DOHH2 (cell line): ENCODE measurements around the gene MARS1.

Experiments used
- H3F3A ChIP-seq: fragments of 200-600 bp; sonication (generic), shearing (Covaris generic); 2 replicates; pipeline ENCODE4 v1.6.0; 2016; ENCODE audit warnings: antibody characterized with exemption, mild to moderate bottlenecking; ENCODE audit not compliant: control insufficient read depth, insufficient read depth
- H3K27ac ChIP-seq: fragments of 200-600 bp; sonication (generic); 2 replicates; pipeline ENCODE4 v1.5.1; 2014; ENCODE audit warnings: low read depth, mild to moderate bottlenecking, low read length, moderate library complexity
- H3K27me3 ChIP-seq: fragments of 200-600 bp; sonication (generic); 2 replicates; pipeline ENCODE4 v1.6.1; 2014; ENCODE audit warnings: mild to moderate bottlenecking, low read length, mixed read lengths; ENCODE audit not compliant: control insufficient read depth
- H3K36me3 ChIP-seq: fragments of 200-600 bp; sonication (generic); 2 replicates; pipeline ENCODE4 v1.6.1; 2014; ENCODE audit warnings: mild to moderate bottlenecking, low read length, moderate library complexity, mixed read lengths; ENCODE audit not compliant: control insufficient read depth
- H3K4me1 ChIP-seq: fragments of 200-600 bp; sonication (generic); 2 replicates; pipeline ENCODE4 v1.6.1; 2014; ENCODE audit warnings: mild to moderate bottlenecking, low read length, mixed read lengths; ENCODE audit not compliant: control insufficient read depth
- H3K4me2 ChIP-seq: fragments of 200-600 bp; sonication (generic); 2 replicates; pipeline ENCODE4 v1.6.0; 2014; ENCODE audit warnings: mild to moderate bottlenecking, low read length, moderate library complexity
- H3K4me3 ChIP-seq: fragments of 200-600 bp; sonication (generic); 2 replicates; pipeline ENCODE4 v1.5.1; 2014; ENCODE audit warnings: mild to moderate bottlenecking, low read length, mixed read lengths
- H3K79me2 ChIP-seq: fragments of 200-600 bp; sonication (generic); 2 replicates; pipeline ENCODE4 v1.6.1; 2014; ENCODE audit warnings: mild to moderate bottlenecking, low read length, mixed read lengths; ENCODE audit not compliant: control insufficient read depth
- H3K9me2 ChIP-seq: fragments of 200-600 bp; sonication (generic); replicated peaks from 2 replicates; pipeline ENCODE4 v1.6.1; 2014; ENCODE audit warnings: mild to moderate bottlenecking, low read length, mixed read lengths; ENCODE audit not compliant: control insufficient read depth
- H3K9me3 ChIP-seq: fragments of 200-600 bp; sonication (generic); 2 replicates; pipeline ENCODE4 v1.6.1; 2014; ENCODE audit warnings: antibody characterized with exemption, low read length, mixed read lengths; ENCODE audit not compliant: control insufficient read depth, insufficient read depth
- H4K20me1 ChIP-seq: fragments of 200-600 bp; sonication (generic); 2 replicates; pipeline ENCODE4 v1.6.0; 2014; ENCODE audit warnings: low read depth, mild to moderate bottlenecking, antibody characterized with exemption, low read length, moderate library complexity; ENCODE audit not compliant: control insufficient read depth, insufficient read depth
- EZH2phosphoT487 ChIP-seq: fragments of 200-600 bp; sonication (generic); IDR thresholded peaks from 2 replicates; pipeline ENCODE4 v1.6.1; 2017; ENCODE audit warnings: borderline replicate concordance, mild to moderate bottlenecking, antibody characterized with exemption, low read length, moderate library complexity, mixed read lengths
- TF ChIP-seq, protein P1 (sequence below): fragments of 200-600 bp; sonication (generic); IDR thresholded peaks from one replicate; pipeline ENCODE4 v1.5.1; 2014; ENCODE audit warnings: antibody characterized with exemption, mild to moderate bottlenecking, low read depth, low read length; ENCODE audit not compliant: poor library complexity, severe bottlenecking

MARS1 gene

DNA sequence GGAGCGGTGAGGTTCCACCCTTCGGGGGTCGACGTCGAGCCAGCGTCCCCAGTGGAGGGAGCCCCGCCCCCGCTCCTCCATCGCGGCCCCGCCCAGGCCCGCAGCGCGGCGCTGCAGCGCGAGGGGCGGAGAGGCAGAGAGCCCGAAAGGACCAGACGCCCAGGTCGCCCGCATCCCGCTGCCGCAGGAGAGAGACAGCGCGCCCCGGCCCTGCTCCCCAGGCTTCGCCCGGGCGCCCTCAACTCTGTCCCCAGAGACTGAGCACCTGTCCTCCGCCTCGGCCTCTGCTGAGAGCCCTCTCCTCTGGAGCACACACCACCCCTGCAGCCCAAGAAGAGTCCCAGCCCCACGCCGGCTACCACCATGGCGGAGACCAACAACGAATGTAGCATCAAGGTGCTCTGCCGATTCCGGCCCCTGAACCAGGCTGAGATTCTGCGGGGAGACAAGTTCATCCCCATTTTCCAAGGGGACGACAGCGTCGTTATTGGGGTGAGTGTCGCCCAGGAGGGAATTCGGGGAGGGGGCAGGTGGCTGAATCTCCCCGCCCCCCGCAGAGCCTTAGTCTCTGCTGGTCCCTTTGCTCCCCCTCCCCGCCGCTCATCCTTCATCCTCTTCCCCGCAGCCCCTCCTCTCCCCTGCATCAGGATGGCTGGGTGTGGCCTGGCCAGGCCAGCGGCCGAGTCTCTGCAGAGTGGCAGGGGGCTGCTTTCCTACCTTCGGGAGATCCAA, 62.2 kb downstream of the MARS1 start, which contains the start of gene KIF5A:
KIF5A (plus strand) TSS at position 136 of the 732 bp plus-strand sequence; CDS start at position 364, 228 bp downstream.
- Histone ChIP-seq H3K9me3 (no peaks in the 10 kb centered on the region), H3K4me2 (peak within 1 kb of the TSS; percentile 64), H3K36me3 (peaks cover 9% of the 10 kb centered on the region), H3K4me3 (peak within 1 kb of the TSS; percentile 57), H3K9me2 (no peaks in the 10 kb centered on the region), H3F3A (peaks cover 5% of the 10 kb centered on the region), H3K4me1 (peaks cover 31% of the 10 kb centered on the region), H3K79me2 (peaks cover 19% of the 10 kb centered on the region), H4K20me1 (no peaks in the 10 kb centered on the region), H3K27me3 (peaks cover 26% of the 10 kb centered on the region), H3K27ac (no peak within 1 kb of the TSS)
- TF ChIP-seq, protein P1, sequence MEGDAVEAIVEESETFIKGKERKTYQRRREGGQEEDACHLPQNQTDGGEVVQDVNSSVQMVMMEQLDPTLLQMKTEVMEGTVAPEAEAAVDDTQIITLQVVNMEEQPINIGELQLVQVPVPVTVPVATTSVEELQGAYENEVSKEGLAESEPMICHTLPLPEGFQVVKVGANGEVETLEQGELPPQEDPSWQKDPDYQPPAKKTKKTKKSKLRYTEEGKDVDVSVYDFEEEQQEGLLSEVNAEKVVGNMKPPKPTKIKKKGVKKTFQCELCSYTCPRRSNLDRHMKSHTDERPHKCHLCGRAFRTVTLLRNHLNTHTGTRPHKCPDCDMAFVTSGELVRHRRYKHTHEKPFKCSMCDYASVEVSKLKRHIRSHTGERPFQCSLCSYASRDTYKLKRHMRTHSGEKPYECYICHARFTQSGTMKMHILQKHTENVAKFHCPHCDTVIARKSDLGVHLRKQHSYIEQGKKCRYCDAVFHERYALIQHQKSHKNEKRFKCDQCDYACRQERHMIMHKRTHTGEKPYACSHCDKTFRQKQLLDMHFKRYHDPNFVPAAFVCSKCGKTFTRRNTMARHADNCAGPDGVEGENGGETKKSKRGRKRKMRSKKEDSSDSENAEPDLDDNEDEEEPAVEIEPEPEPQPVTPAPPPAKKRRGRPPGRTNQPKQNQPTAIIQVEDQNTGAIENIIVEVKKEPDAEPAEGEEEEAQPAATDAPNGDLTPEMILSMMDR, result peak; percentile 30
- no peak for TF ChIP-seq EZH2phosphoT487

DNA sequence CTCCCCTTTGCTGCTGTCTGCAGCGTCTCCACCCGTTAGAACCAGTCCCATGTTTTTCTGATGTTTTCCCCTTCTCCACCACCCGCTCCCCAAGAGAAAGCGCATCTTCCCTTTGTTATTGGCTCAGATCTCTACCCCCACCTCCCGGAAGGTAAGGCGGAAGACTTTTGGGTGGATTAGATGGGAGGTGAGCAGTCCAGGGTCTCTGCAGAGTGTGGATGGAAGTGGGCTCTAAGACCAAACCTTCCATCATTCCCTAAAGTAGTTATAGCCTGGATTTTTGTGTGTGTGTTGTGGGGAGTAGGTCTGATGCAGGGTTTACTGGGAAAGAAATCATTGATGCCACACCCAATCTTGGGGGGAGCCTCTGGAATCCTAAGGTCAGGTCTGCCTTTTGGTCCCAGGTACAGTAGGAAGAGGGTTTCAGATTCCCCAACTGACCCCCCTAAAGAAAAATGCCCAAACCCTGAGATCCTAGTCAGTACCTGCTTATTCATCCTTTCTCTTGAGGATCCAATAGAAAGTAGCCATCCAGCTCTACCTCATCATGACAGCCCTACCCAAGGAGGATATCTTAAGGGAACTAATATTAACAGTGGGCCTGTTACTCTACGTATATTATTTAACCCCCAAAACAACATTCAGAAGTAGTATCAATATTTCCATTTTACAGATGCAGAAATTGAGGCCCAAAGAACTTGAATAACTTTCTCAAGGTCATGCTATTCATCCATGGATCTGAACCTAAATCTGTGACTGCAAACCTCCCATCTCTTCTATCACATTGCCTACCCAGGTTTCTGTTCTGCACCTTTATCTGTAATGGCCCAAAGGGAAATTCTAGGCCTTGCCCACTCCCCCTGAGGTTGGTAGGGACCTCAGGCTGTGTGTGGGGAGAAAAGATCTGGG, 63.0 kb downstream of the MARS1 start:
- no peaks in the 10 kb centered on the region for H4K20me1 ChIP-seq
- no peaks in the 10 kb centered on the region for H3K9me2 ChIP-seq
- peaks cover 23% of the 10 kb centered on the region for H3K4me1 ChIP-seq
- peaks cover 3% of the 10 kb centered on the region; the same call in 1 of the 2 replicates for H3K36me3 ChIP-seq
- TF ChIP-seq, protein P1, result no peak
- TF ChIP-seq EZH2phosphoT487, result no peak
- H3K27ac ChIP-seq, result no peak overlapping the region
- no peak overlapping the region for H3K4me3 ChIP-seq
- H3F3A ChIP-seq, result peaks cover 5% of the 10 kb centered on the region
- no peak overlapping the region for H3K4me2 ChIP-seq
- peaks cover 11% of the 10 kb centered on the region for H3K79me2 ChIP-seq
- H3K9me3 ChIP-seq, result no peaks in the 10 kb centered on the region
- peaks cover 26% of the 10 kb centered on the region for H3K27me3 ChIP-seq

DNA sequence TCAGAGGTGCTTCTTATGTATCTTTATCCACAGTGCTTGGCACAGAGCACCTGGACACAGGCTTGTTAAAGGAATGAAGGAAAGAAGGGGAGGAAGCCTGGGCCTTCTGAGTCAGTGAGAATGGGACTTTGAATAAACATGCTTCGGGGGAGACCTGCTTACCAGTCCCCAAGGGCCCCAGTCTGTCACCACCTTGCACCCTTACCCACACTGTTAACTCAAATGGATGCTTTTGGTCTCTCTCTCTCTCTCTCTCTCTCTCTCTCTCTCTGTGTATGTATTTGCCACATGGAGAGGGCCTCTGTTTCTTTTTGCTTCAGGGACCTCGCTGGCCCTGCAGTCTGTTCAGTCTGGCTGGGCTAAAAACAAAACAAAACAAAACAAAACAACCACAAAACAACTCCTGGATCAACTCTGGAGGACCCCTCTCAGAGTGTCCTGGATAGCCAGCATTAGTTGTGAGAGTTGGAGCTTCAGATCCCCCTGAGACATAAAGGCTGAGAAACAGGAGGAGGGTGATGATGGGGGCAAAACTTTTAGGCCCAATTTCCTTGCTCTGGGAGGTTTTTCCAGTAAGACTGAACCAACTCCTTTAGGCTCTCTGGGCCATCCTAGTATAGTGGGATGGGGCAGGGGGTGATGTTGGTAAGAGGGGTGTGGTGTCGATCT, 63.9 kb downstream of the MARS1 start:
- H3K36me3 ChIP-seq, result peaks cover under 1% of the 10 kb centered on the region; the same call in 1 of the 2 replicates
- no peaks in the 10 kb centered on the region for H4K20me1 ChIP-seq
- H3F3A ChIP-seq, result peaks cover 5% of the 10 kb centered on the region
- H3K4me3 ChIP-seq, result no peak overlapping the region
- peaks cover 2% of the 10 kb centered on the region for H3K79me2 ChIP-seq
- H3K9me3 ChIP-seq, result no peaks in the 10 kb centered on the region
- TF ChIP-seq EZH2phosphoT487, result no peak
- TF ChIP-seq, protein P1, result no peak
- peaks cover 17% of the 10 kb centered on the region for H3K4me1 ChIP-seq
- no peak overlapping the region for H3K4me2 ChIP-seq
- no peak overlapping the region for H3K27ac ChIP-seq
- peaks cover 26% of the 10 kb centered on the region for H3K27me3 ChIP-seq
- no peaks in the 10 kb centered on the region for H3K9me2 ChIP-seq
